Heart left ventricle (tissue), 16 donors: ENCODE data around the gene HSPA6. TPM values are rescaled to one million over a fixed set of nuclear protein-coding genes. Genes with fewer than 3 reads are reported as not detected.
A peak's percentile ranks its signal among the peaks of the same experiment; 100 is the strongest.
"Not testable (repeated sequence)": the region's sequence is repeated elsewhere in the genome, so short reads cannot be mapped to it uniquely, and the experiment has no call there.

Experiments used
- ATAC-seq, 4 donors: fragments of 200-7000 bp; cut with Tn5 transposase; one replicate each; pipeline ENCODE4 v1.9.1; 2020 to 2022; ENCODE audit warnings: moderate library complexity in 4 of 4, mild to moderate bottlenecking in 3 of 4, moderate number of reproducible peaks in 1 of 4
- DNase-seq, 5 donors: peaks; one replicate each; pipeline ENCODE4 v3.0.0-alpha.2; 2020
- H3K27ac ChIP-seq, 12 donors: fragments of 200-600 bp; sonication (generic) in 4 of 12; one replicate each; pipeline versions ENCODE4 v1.5.0 to v1.8.0; 2016 to 2022; ENCODE audit warnings: mild to moderate bottlenecking in 2 of 12
- H3K27me3 ChIP-seq, 9 donors: fragments of 200-600 bp; sonication (generic) in 2 of 9; one replicate each; pipeline versions ENCODE4 v1.5.1 to v1.8.0; 2016 to 2022; ENCODE audit warnings: mild to moderate bottlenecking in 3 of 9
- H3K36me3 ChIP-seq, 9 donors: fragments of 200-600 bp; sonication (generic) in 2 of 9; one replicate each; pipeline versions ENCODE4 v1.5.0 to v1.8.0; 2018 to 2022; ENCODE audit warnings: mild to moderate bottlenecking in 2 of 9
- H3K4me1 ChIP-seq, 12 donors: fragments of 200-600 bp; sonication (generic) in 4 of 12; one replicate each; pipeline versions ENCODE4 v1.5.0 to v1.8.0; 2016 to 2022; ENCODE audit warnings: mild to moderate bottlenecking in 3 of 12
- H3K4me3 ChIP-seq, 12 donors: fragments of 200-600 bp; sonication (generic) in 4 of 12; one replicate each; pipeline versions ENCODE4 v1.5.0 to v1.8.0; 2017 to 2022; ENCODE audit warnings: mild to moderate bottlenecking in 9 of 12, moderate library complexity in 4 of 12
- H3K9me3 ChIP-seq, 12 donors: fragments of 200-600 bp; sonication (generic) in 4 of 12; one replicate each; pipeline versions ENCODE4 v1.5.0 to v1.8.0; 2016 to 2022; ENCODE audit warnings: mild to moderate bottlenecking in 1 of 12
- POLR2A ChIP-seq, 2 donors: fragments of 450-650 bp; IDR thresholded peaks; one replicate each; pipeline ENCODE4 v1.6.1; 2017; ENCODE audit warnings: antibody characterized with exemption in 2 of 2, mild to moderate bottlenecking in 2 of 2, moderate library complexity in 2 of 2
- WGBS, 4 donors: extraction: QIAGEN DNeasy Blood & Tissue Kit in 2 of 4; methylation state at CpG; one replicate each; pipeline versions ENCODE4 v1.1.5 to v1.1.7; 2013 to 2018; 5-methylcytosine and 5-hydroxymethylcytosine counted together
- intact Hi-C, 10 donors: fragments of 100-400 bp; cut with DNase I; formaldehyde crosslinking; loops; one replicate each; pipeline versions ENCODE4 v1.11.1 to v1.14.2; 2022
- polyA plus RNA-seq, 2 donors: library from polyadenylated mRNA; stranded (reverse); fragments of 200-250 nt; gene quantifications; one replicate each; pipeline ENCODE4 v1.2.3, GENCODE V29; 2013
- total RNA-seq, 9 donors: library from RNA; depleted of rRNA in 2 of 9; stranded (reverse); fragments of >200 nt in 2 of 9; fragmentation: NEBNext Ultra II Directional in 3 of 9; extraction: Animal tissue kit (Norgen Biotek cat#: 25700) in 3 of 9; gene quantifications; one replicate each; pipeline versions ENCODE4 v1.1.0 to v1.2.4, GENCODE V29; 2016 to 2023
- donor health status: ischemic (EF 13 %, LVEDD 7.1; RV severe dilation, severe dysfunction).
- donor health status: healthy with polysubstance abuse.
- donor health status: DM: no; HTN: yes; CAD: no.
- donor health status: DM: no; HTN: no; CAD: no.
- donor health status: ischemic (EF 25% LVEDD 6.9; RV normal size, moderate dysfunction).
- donor health status: ischemic (EF 25% LVEDD 5.7; RV mildly dilated, moderate dysfunction).
- donor health status: healthy.
- donor health status: DM: yes; HTN: yes; CAD: no.
- donor health status: ischemic (EF 35%, LVEDD 5.7; RV mildly dilated, moderate dysfunction).
- donor health status: nonischemic (EF 11% LVEDD 7.7; RV severe dilation, severe dysfunction).
- donor health status: DM: yes; HTN: yes; CAD: no.
- donor health status: PGD.
- donor health status: ischemic (EF 29% LVEDD 5.4; RV normal size, mild dysfunction).
- donor health status: nonischemic (EF 23%, LVEDD 6.1; RV moderate dilation, normal function).

The HSPA6 gene
- total and polyA plus RNA-seq, 11 donors, result 0.27 to 5.9 (median 0.93) TPM

GRCh38 chr1:161525321-161525720, 981 bp downstream of the HSPA6 start:
- H3K4me3 ChIP-seq, result peak overlapping the region in 9 of 12 donors; percentile 69 to 89 (median 75)
- 39 to 51% (median 41%) methylated on average over 3 to 23 of the region's 23 CpGs; no CpG with 5 or more reads in 1 of the 4 donors for WGBS, 4 donors
- intact Hi-C loops, result loop anchor here in 1 of 10 donors (10.0 kb wide), 1 partner anchor 89 kb away; no protein-coding TSS in a partner anchor
- H3K27ac ChIP-seq, result peak overlapping the region in 1 of 12 donors; percentile 69
- H3K27me3 ChIP-seq, H3K36me3 ChIP-seq, H3K9me3 ChIP-seq: not testable (repeated sequence)
- peaks cover 0 to 14% (median 0%) of the 10 kb centered on the region in 12 donors for H3K4me1 ChIP-seq
- DNase-seq (peak in 1 of 5 donors; percentile 53), ATAC-seq (peak in 2 of 4 donors; percentile 27 to 51)

GRCh38 chr1:161525918-161526317, 1.6 kb downstream of the HSPA6 start:
- intact Hi-C loops, result loop anchor here in 1 of 10 donors (10.0 kb wide), 1 partner anchor 89 kb away; no protein-coding TSS in a partner anchor
- H3K36me3 ChIP-seq, H3K27ac ChIP-seq, H3K27me3 ChIP-seq, DNase-seq, ATAC-seq, H3K9me3 ChIP-seq, H3K4me3 ChIP-seq: not testable (repeated sequence)
- WGBS, 4 donors, result 76 to 83% (median 80%) methylated on average over 4 to 7 of the region's 7 CpGs
- H3K4me1 ChIP-seq, result peaks cover 0 to 15% (median 0%) of the 10 kb centered on the region in 12 donors

- H3K4me3 ChIP-seq, H3K9me3 ChIP-seq, H3K36me3 ChIP-seq, ATAC-seq, H3K27me3 ChIP-seq: not testable (repeated sequence)
- intact Hi-C loops, result loop anchor here in 1 of 10 donors (10.0 kb wide), 1 partner anchor 86 kb away; no protein-coding TSS in a partner anchor
- peak in 3 of 5 donors; percentile 45 to 63 (median 58) for DNase-seq
- WGBS, 4 donors, result 12 to 30% (median 20%) methylated on average over 3 of the region's 3 CpGs
- peak overlapping the region in 1 of 12 donors; percentile 15 for H3K27ac ChIP-seq
- peaks cover 0 to 34% (median 6%) of the 10 kb centered on the region in 12 donors for H3K4me1 ChIP-seq
Observed at GRCh38 chr1:161528550-161528949, 4.2 kb downstream of the HSPA6 start.

GRCh38 chr1:161529463-161530104, 5.2 kb downstream of the HSPA6 start:
- not testable (repeated sequence) for H3K9me3 ChIP-seq, ATAC-seq, H3K27me3 ChIP-seq, DNase-seq, H3K36me3 ChIP-seq
- Histone ChIP-seq H3K27ac (peak overlapping the region in 5 of 12 donors; percentile 70 to 96 (median 84)), H3K4me1 (peaks cover 0 to 34% (median 6%) of the 10 kb centered on the region in 12 donors), H3K4me3 (peak overlapping the region in 10 of 12 donors; percentile 55 to 97 (median 70))
- intact Hi-C loops, result loop anchor here in 1 of 10 donors (10.0 kb wide), 1 partner anchor 85 kb away; no protein-coding TSS in a partner anchor
- 22 to 42% (median 26%) methylated on average over 17 to 19 of the region's 19 CpGs for WGBS, 4 donors

- H3K4me3 ChIP-seq, result peak overlapping the region; percentile 44 to 97 (median 70)
- ATAC-seq (peak; percentile 83 to 86 (median 84)), DNase-seq (peak; percentile 62 to 75 (median 67))
- H3K27me3 ChIP-seq, intact Hi-C loops, H3K36me3 ChIP-seq, H3K9me3 ChIP-seq: not testable (repeated sequence)
- H3K27ac ChIP-seq, result peak overlapping the region in 11 of 12 donors; percentile 62 to 96 (median 73)
- 1 to 3% (median 2%) methylated on average over 12 to 13 of the region's 13 CpGs for WGBS, 4 donors
- peaks cover 0 to 30% (median 2%) of the 10 kb centered on the region in 12 donors for H3K4me1 ChIP-seq
Observed at GRCh38 chr1:161530158-161530557, 5.8 kb downstream of the HSPA6 start.

GRCh38 chr1:161530671-161531641, 6.6 kb downstream of the HSPA6 start:
- ATAC-seq (peak; percentile 69 to 89 (median 80)), DNase-seq (peak; percentile 81 to 90 (median 83))
- H3K36me3 ChIP-seq, H3K9me3 ChIP-seq, H3K27me3 ChIP-seq, intact Hi-C loops: not testable (repeated sequence)
- 1 to 5% (median 2%) methylated on average over 25 to 53 of the region's 56 CpGs for WGBS, 4 donors
- TF ChIP-seq POLR2A (IDR thresholded peaks at IDR 0.05), result peak in 1 of 2 donors; percentile 17
- peaks cover 0 to 29% (median 2%) of the 10 kb centered on the region in 12 donors for H3K4me1 ChIP-seq
- peak overlapping the region; percentile 44 to 97 (median 70) for H3K4me3 ChIP-seq
- peak overlapping the region in 11 of 12 donors; percentile 62 to 96 (median 73) for H3K27ac ChIP-seq
